Subcutaneous abdominal adipose tissue (tissue), 5 donors: ENCODE results near the gene ANKIB1.
"Not testable (repeated sequence)": the region's sequence is repeated elsewhere in the genome, so short reads cannot be mapped to it uniquely, and the experiment has no call there.

Source experiments
- H3K27ac ChIP-seq: one replicate; pipeline ENCODE4 v1.7.0; 2013; ENCODE audit warnings: low read depth, mild to moderate bottlenecking, inconsistent platforms, low read length, moderate library complexity
- H3K27me3 ChIP-seq, 5 donors: one replicate each; pipeline ENCODE4 v1.7.0; 2013; ENCODE audit warnings: low read length in 5 of 5, inconsistent platforms in 1 of 5; ENCODE audit not compliant: control insufficient read depth in 5 of 5, insufficient read depth in 4 of 5
- H3K36me3 ChIP-seq, 5 donors: one replicate each; pipeline ENCODE4 v1.7.0; 2013; ENCODE audit warnings: low read length in 5 of 5; ENCODE audit not compliant: control insufficient read depth in 5 of 5, insufficient read depth in 5 of 5
- H3K4me1 ChIP-seq, 5 donors: one replicate each; pipeline ENCODE4 v1.7.0; 2013; ENCODE audit warnings: low read length in 5 of 5, mild to moderate bottlenecking in 3 of 5, moderate library complexity in 1 of 5; ENCODE audit not compliant: control insufficient read depth in 5 of 5, insufficient read depth in 5 of 5
- H3K4me3 ChIP-seq, 5 donors: one replicate each; pipeline ENCODE4 v1.7.0; 2013; ENCODE audit warnings: low read length in 5 of 5, low read depth in 1 of 5
- H3K9ac ChIP-seq, 5 donors: one replicate each; pipeline ENCODE4 v1.7.0; 2013; ENCODE audit warnings: low read length in 5 of 5, mild to moderate bottlenecking in 4 of 5, moderate library complexity in 3 of 5
- H3K9me3 ChIP-seq, 5 donors: one replicate each; pipeline ENCODE4 v1.7.0; 2013; ENCODE audit warnings: low read length in 5 of 5; ENCODE audit not compliant: control insufficient read depth in 5 of 5
- donor health status: healthy.
- donor health status: healthy.
- donor health status: healthy.
- donor health status: healthy.
- donor health status: healthy.

The ANKIB1 gene

GRCh38 chr7:92340016-92340415, 94.2 kb downstream of the ANKIB1 start:
- no peak overlapping the region for H3K27ac ChIP-seq
- H3K9me3 ChIP-seq, result peaks cover 0 to 2% (median 0%) of the 10 kb centered on the region in 5 donors
- H3K4me1 ChIP-seq, result no peaks in the 10 kb centered on the region
- H3K4me3 ChIP-seq, result no peak overlapping the region
- H3K36me3 ChIP-seq, result peaks cover 0 to 11% (median 7%) of the 10 kb centered on the region in 5 donors
- no peaks in the 10 kb centered on the region for H3K27me3 ChIP-seq
- no peak overlapping the region for H3K9ac ChIP-seq

- Histone ChIP-seq H3K9me3 (no peaks in the 10 kb centered on the region), H3K4me3 (no peak overlapping the region), H3K27ac (no peak overlapping the region), H3K27me3 (no peaks in the 10 kb centered on the region), H3K9ac (no peak overlapping the region), H3K36me3 (peaks cover 9 to 35% (median 21%) of the 10 kb centered on the region in 5 donors), H3K4me1 (no peaks in the 10 kb centered on the region)
Measured at GRCh38 chr7:92343714-92344113, 97.9 kb downstream of the ANKIB1 start.

DNA sequence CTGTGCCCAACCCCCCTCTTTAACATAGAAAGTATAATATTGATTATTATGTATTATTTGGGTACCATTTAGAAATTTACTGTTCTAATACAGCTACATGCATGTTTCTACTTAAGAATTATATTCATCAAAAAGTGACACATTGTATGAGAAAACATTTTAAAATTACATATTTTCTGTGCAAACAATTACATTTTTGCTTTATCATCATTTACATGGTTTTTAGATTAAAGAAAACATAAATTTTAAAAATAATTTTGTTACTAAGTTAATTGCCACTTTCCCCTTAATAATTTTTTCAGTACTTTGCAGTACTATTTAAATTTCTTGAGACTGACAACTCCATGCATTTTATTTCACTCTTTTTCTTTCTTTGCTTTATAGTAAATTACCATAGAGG, 106.2 kb downstream of the ANKIB1 start:
- Histone ChIP-seq H3K4me3 (no peak overlapping the region), H3K27me3 (no peaks in the 10 kb centered on the region), H3K4me1 (no peaks in the 10 kb centered on the region), H3K27ac (no peak overlapping the region), H3K9me3 (no peaks in the 10 kb centered on the region), H3K36me3 (peaks cover 12 to 42% (median 26%) of the 10 kb centered on the region in 5 donors), H3K9ac (no peak overlapping the region)

- Histone ChIP-seq H3K4me3 (no peak overlapping the region), H3K27ac (no peak overlapping the region), H3K27me3 (no peaks in the 10 kb centered on the region), H3K4me1 (no peaks in the 10 kb centered on the region), H3K9me3 (no peaks in the 10 kb centered on the region), H3K36me3 (peaks cover 12 to 27% (median 22%) of the 10 kb centered on the region in 5 donors), H3K9ac (no peak overlapping the region)
Measured at GRCh38 chr7:92354214-92354613, 108.4 kb downstream of the ANKIB1 start.

- no peaks in the 10 kb centered on the region for H3K9me3 ChIP-seq
- H3K9ac ChIP-seq, result no peak overlapping the region
- no peak overlapping the region for H3K4me3 ChIP-seq
- no peak overlapping the region for H3K27ac ChIP-seq
- H3K36me3 ChIP-seq, result peaks cover 7 to 28% (median 18%) of the 10 kb centered on the region in 5 donors
- no peaks in the 10 kb centered on the region for H3K4me1 ChIP-seq
- no peaks in the 10 kb centered on the region for H3K27me3 ChIP-seq
Measured at GRCh38 chr7:92356406-92356805, 110.6 kb downstream of the ANKIB1 start.

GRCh38 chr7:92357260-92357659, 111.5 kb downstream of the ANKIB1 start:
- Histone ChIP-seq H3K9me3 (no peaks in the 10 kb centered on the region), H3K27ac (no peak overlapping the region), H3K27me3 (no peaks in the 10 kb centered on the region), H3K9ac (no peak overlapping the region), H3K4me3 (no peak overlapping the region), H3K4me1 (no peaks in the 10 kb centered on the region), H3K36me3 (peaks cover 10 to 31% (median 20%) of the 10 kb centered on the region in 5 donors)

GRCh38 chr7:92359179-92359578, 113.4 kb downstream of the ANKIB1 start:
- not testable (repeated sequence) for H3K9ac ChIP-seq, H3K9me3 ChIP-seq, H3K27me3 ChIP-seq, H3K4me1 ChIP-seq, H3K27ac ChIP-seq, H3K4me3 ChIP-seq
- peaks cover 3 to 32% (median 14%) of the 10 kb centered on the region in 5 donors for H3K36me3 ChIP-seq

DNA sequence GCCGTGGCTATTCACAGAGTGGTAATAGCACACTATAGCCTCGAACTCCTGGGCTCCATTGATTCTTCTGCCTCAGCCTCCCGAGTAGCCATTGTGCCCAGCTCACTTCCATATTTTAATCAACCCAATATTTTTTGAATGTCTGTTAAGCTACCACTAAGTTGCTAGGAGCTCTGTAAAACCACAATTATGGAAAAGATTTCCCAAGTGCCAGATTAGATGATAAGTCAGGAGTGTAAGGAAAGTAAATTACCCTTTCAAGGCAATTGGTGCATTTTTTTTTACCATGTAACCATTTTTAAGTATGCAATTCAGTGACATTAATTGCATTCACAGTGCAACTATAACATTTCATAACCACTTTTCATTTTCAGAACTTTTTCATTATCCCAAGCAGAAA, 114.0 kb downstream of the ANKIB1 start:
- Histone ChIP-seq H3K4me3 (no peak overlapping the region), H3K27ac (no peak overlapping the region), H3K9ac (no peak overlapping the region), H3K36me3 (peaks cover 3 to 30% (median 15%) of the 10 kb centered on the region in 5 donors), H3K9me3 (no peaks in the 10 kb centered on the region), H3K4me1 (no peaks in the 10 kb centered on the region), H3K27me3 (no peaks in the 10 kb centered on the region)

DNA sequence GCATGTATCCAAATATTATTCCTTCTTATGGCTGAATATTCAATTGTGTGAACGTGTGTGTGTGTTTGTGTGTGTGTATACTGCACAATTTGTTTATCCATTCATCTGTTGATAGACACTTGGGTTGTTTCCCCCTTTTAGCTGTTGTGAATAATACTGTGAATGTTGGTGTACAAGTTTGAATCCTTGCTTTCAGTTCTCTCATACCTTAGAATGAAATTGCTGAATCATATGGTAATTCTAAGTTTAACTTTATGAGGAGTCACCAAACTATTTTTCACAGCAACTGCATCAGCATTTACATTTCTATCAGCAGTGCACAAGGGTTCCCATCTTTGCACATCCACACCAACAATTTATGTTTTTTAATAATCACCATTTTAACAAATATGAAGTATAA, 114.6 kb downstream of the ANKIB1 start:
- Histone ChIP-seq H3K27me3 (no peaks in the 10 kb centered on the region), H3K9me3 (no peaks in the 10 kb centered on the region), H3K4me1 (no peaks in the 10 kb centered on the region), H3K36me3 (peaks cover 6 to 28% (median 13%) of the 10 kb centered on the region in 5 donors), H3K4me3 (no peak overlapping the region), H3K27ac (no peak overlapping the region), H3K9ac (no peak overlapping the region)

DNA sequence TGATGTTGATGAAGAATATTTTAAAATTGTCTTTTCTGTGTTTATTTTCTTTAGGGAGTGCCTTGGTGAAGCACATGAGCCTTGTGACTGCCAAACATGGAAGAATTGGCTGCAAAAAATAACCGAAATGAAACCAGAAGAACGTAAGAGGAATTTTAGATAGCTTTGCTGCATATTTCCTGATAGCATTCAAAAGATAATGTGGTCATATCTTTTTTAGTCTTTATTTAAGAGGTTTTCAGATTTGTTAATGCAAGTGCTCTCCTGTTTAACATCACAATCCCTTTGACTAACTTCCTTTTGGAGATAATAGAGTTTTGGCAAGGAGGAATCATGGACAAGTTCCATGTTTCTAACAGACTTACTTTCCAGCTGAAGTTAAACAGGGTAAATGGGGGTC, 116.4 kb downstream of the ANKIB1 start:
- no peak overlapping the region for H3K4me3 ChIP-seq
- H3K9me3 ChIP-seq, result no peaks in the 10 kb centered on the region
- H3K27ac ChIP-seq, result no peak overlapping the region
- no peak overlapping the region for H3K9ac ChIP-seq
- no peaks in the 10 kb centered on the region for H3K27me3 ChIP-seq
- no peaks in the 10 kb centered on the region for H3K4me1 ChIP-seq
- H3K36me3 ChIP-seq, result peaks cover 6 to 33% (median 13%) of the 10 kb centered on the region in 5 donors

DNA sequence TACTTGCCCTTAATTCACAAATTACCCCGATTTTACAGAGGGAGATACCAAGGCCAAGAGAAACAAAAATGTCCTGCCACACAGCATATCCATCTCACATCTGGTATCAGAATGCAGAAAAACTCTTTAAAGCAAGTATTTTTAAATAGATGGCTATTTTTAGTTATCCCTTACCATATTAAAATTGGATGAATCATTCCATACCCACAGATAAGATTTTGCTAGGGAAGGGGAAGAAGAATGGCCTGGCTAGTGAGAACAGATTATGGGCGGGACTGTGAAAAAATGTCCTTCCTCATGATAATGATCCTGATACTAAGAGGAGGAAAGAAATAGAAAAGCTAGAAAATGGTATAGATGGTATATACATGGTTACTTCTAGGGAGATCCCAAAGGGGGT, 121.0 kb downstream of the ANKIB1 start:
- H3K36me3 ChIP-seq, result peaks cover 11 to 33% (median 15%) of the 10 kb centered on the region in 5 donors
- no peak overlapping the region for H3K9ac ChIP-seq

More for the DNA sequence above, 121.0 kb downstream of the ANKIB1 start:
- H3K4me3 ChIP-seq, result no peak overlapping the region
- peaks cover 0 to 4% (median 0%) of the 10 kb centered on the region in 5 donors for H3K4me1 ChIP-seq
- no peaks in the 10 kb centered on the region for H3K27me3 ChIP-seq
- H3K27ac ChIP-seq, result no peak overlapping the region
- H3K9me3 ChIP-seq, result no peaks in the 10 kb centered on the region
